ENCODE results near the gene IL21. TPM values are rescaled to one million over a fixed set of nuclear protein-coding genes. Genes with fewer than 3 reads are reported as not detected.

IL21 gene
- total RNA-seq, 1 donor from 2014 or later = not detected

DNA sequence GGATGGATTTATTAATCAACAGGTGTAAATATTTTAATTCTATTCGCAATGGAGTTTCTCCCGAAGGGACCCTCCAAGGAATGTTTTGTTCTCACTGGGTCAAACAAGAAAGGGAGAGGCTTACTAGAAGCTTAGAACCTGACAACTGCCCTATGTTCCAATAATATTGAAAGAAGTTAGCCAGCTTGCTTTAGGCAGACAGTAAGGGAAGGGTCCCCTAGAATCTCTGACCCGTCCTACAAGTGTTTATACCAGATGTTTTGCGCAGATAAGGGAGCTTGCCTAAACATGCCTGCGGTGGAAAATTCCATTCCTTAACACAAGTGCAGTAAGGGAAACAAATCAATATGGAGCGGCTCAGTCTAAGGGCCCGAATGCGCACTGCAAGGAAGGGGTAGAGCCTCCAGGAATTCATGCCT lies 17.7 kb downstream of the IL21 start:
- Histone ChIP-seq H3K27ac (no peak overlapping the region), H3K4me1 (peaks cover 5% of the 10 kb centered on the region), H3K4me3 (no peak overlapping the region), H3K36me3 (no peaks in the 10 kb centered on the region), H3K9me3 (no peaks in the 10 kb centered on the region), H3K27me3 (no peaks in the 10 kb centered on the region)
- intact Hi-C loops (cut with DNase I) = no loop called here
- TF ChIP-seq POLR2A (IDR thresholded peaks at IDR 0.05) (no peak), POLR2AphosphoS5 (IDR thresholded peaks at IDR 0.05; ENCODE audit: insufficient read depth in 1 of 2, low read depth in 1 of 2) (no peak)
- TF ChIP-seq, protein P1, sequence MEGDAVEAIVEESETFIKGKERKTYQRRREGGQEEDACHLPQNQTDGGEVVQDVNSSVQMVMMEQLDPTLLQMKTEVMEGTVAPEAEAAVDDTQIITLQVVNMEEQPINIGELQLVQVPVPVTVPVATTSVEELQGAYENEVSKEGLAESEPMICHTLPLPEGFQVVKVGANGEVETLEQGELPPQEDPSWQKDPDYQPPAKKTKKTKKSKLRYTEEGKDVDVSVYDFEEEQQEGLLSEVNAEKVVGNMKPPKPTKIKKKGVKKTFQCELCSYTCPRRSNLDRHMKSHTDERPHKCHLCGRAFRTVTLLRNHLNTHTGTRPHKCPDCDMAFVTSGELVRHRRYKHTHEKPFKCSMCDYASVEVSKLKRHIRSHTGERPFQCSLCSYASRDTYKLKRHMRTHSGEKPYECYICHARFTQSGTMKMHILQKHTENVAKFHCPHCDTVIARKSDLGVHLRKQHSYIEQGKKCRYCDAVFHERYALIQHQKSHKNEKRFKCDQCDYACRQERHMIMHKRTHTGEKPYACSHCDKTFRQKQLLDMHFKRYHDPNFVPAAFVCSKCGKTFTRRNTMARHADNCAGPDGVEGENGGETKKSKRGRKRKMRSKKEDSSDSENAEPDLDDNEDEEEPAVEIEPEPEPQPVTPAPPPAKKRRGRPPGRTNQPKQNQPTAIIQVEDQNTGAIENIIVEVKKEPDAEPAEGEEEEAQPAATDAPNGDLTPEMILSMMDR (IDR thresholded peaks at IDR 0.05) = no peak
- DNase-seq (ENCODE audit: extremely low spot score in 2 of 2) = no peak

- intact Hi-C loops (cut with DNase I) = no loop called here
- H3K27me3 ChIP-seq = no peaks in the 10 kb centered on the region
- no peak overlapping the region for H3K4me3 ChIP-seq
- no peak overlapping the region for H3K27ac ChIP-seq
- H3K4me1 ChIP-seq = peaks cover 5% of the 10 kb centered on the region
- no peak for DNase-seq (ENCODE audit: extremely low spot score in 2 of 2)
- H3K36me3 ChIP-seq = no peaks in the 10 kb centered on the region
- H3K9me3 ChIP-seq = no peaks in the 10 kb centered on the region
- TF ChIP-seq, protein P1 (IDR thresholded peaks at IDR 0.05) = peak in 2 of 3 experiments; percentile 10 to 22
- TF ChIP-seq POLR2AphosphoS5 (IDR thresholded peaks at IDR 0.05; ENCODE audit: insufficient read depth in 1 of 2, low read depth in 1 of 2) = no peak
Measured at GRCh38 chr4:122602277-122603142, 18.4 kb downstream of the IL21 start.

DNA sequence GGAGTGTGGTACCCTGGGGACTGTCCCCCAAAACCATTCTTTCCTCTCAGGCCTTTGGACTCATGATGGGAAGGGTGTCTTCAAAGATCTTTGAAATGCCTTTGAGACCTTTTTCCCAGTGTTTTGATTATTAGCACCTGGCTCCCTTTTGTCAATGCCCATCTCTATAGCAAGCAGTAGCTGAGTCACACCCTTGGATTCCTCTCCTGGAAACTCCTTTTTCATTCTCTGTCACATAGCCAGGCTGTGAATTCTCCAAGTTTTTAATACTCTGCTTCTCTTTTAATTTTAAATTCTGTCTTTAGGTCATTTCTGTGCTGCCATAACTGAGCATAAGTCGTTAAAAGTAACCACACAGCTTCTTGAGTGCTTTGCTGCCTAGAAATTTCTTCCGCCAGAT lies 29.7 kb downstream of the IL21 start:
- TF ChIP-seq POLR2A (IDR thresholded peaks at IDR 0.05) (no peak), POLR2AphosphoS5 (IDR thresholded peaks at IDR 0.05; ENCODE audit: insufficient read depth in 1 of 2, low read depth in 1 of 2) (no peak)
- TF ChIP-seq, protein P1 (IDR thresholded peaks at IDR 0.05) = no peak
- Histone ChIP-seq H3K36me3 (no peaks in the 10 kb centered on the region), H3K4me1 (no peaks in the 10 kb centered on the region), H3K27me3 (no peaks in the 10 kb centered on the region), H3K27ac (no peak overlapping the region), H3K9me3 (no peaks in the 10 kb centered on the region), H3K4me3 (no peak overlapping the region)
- intact Hi-C loops (cut with DNase I) = no loop called here
- no peak for DNase-seq (ENCODE audit: extremely low spot score in 2 of 2)

DNA sequence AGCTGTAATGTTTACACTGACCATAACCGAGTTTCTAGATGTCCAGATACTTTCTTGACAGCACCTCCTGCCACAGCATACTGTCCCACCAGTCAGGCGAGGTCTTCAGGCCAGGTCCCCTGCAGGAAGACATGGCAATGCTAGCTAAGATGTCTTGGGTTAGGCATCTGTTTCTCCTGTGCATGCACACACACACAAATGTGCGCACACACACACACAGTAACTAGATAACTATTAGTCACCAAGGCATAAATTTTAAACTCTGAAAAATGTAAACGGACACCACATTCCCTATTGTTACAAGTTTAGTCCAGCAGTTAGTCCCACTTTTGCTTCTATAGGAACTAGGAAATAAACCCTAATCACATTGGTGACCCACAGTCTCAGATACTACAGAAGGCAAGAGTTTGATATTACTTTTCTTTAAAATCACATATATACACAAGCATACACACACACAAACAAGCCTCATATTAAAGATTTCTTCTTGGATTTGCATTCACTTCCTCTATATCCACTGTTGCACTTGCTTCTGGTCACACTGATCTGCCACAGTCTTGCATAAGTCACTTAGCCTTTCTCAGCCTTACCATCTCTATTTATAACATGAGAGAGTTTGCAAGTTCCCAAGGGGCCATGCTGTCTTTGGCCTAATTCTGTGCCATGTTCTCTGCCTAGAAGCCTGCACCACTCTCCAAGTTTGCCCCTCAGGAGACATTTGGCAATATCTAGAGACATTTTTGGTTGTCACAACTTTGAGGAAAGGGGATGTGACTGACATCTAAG lies 32.2 kb downstream of the IL21 start:
- peaks cover 20% of the 10 kb centered on the region for H3K4me1 ChIP-seq
- TF ChIP-seq POLR2AphosphoS5 (IDR thresholded peaks at IDR 0.05; ENCODE audit: insufficient read depth in 1 of 2, low read depth in 1 of 2) (no peak), POLR2A (IDR thresholded peaks at IDR 0.05) (no peak)
- TF ChIP-seq, protein P1 (IDR thresholded peaks at IDR 0.05) = no peak
- H3K36me3 ChIP-seq = no peaks in the 10 kb centered on the region
- no peaks in the 10 kb centered on the region for H3K9me3 ChIP-seq
- no peaks in the 10 kb centered on the region for H3K27me3 ChIP-seq
- H3K4me3 ChIP-seq = no peak overlapping the region
- no peak overlapping the region for H3K27ac ChIP-seq
- intact Hi-C loops (cut with DNase I) = no loop called here
- no peak for DNase-seq (ENCODE audit: extremely low spot score in 2 of 2)

Measured in vagina (tissue), 2 donors.